HepG2 (cell line): ENCODE measurements around the gene SYNPO. TPM values are rescaled to one million over a fixed set of nuclear protein-coding genes. Genes with fewer than 3 reads are reported as not detected.

ENCODE experiments used
- CCAR2 ChIP-seq: fragments of 200-400 bp; formaldehyde crosslinking; optimal IDR thresholded peaks from 2 replicates; pipeline ENCODE3; 2018; ENCODE audit warnings: low read depth, mild to moderate bottlenecking, low read length, moderate library complexity
- CREB1 ChIP-seq, 2 experiments: fragments of 450-650 bp in 1 of 2; IDR thresholded peaks; 2 replicates each; pipeline ENCODE4 v1.6.1; 2016 to 2017; ENCODE audit warnings: control low read depth in 1 of 2, mild to moderate bottlenecking in 1 of 2, missing compliant biosample characterization in 1 of 2, missing genetic modification characterization in 1 of 2
- DR1 ChIP-seq: sonication (generic); formaldehyde crosslinking; IDR thresholded peaks from 2 replicates; pipeline ENCODE4 v1.8.0; 2021; ENCODE audit warnings: mild to moderate bottlenecking, missing genetic modification reagents, inconsistent platforms
- GFI1 ChIP-seq: sonication (generic); formaldehyde crosslinking; IDR thresholded peaks from 2 replicates; pipeline ENCODE4 v1.5.0; 2020; ENCODE audit warnings: missing genetic modification reagents, mild to moderate bottlenecking, borderline replicate concordance
- NONO ChIP-seq, 2 experiments: fragments of 450-650 bp in 1 of 2; sonication (generic) in 1 of 2; formaldehyde crosslinking in 1 of 2; IDR thresholded peaks in 1 of 2; conservative IDR thresholded peaks in 1 of 2; 2 replicates each; pipeline versions ENCODE4 v1.6.1 to v1.8.0; 2017 to 2022; ENCODE audit warnings: mild to moderate bottlenecking in 1 of 2, missing genetic modification reagents in 1 of 2, moderate library complexity in 1 of 2
- SMARCC2 ChIP-seq: fragments of 450-650 bp; IDR thresholded peaks from 2 replicates; pipeline ENCODE4 v1.6.1; 2017; ENCODE audit warnings: antibody characterized with exemption, mild to moderate bottlenecking
- ZFP37 ChIP-seq: sonication (generic); formaldehyde crosslinking; IDR thresholded peaks from 2 replicates; pipeline ENCODE4 v1.4.0; 2020; ENCODE audit warnings: missing genetic modification reagents, borderline replicate concordance
- ZNF331 ChIP-seq: sonication (generic); formaldehyde crosslinking; IDR thresholded peaks from 2 replicates; pipeline ENCODE4 v1.4.0; 2020; ENCODE audit warnings: missing genetic modification reagents
- polyA plus RNA-seq, 8 experiments: library from polyadenylated mRNA; depleted of rRNA in 3 of 8; stranded (reverse) in 7 of 8; unstranded in 1 of 8; fragments of >200 nt; fragmentation: Illumina TruSeq in 4 of 8; extraction: Trizol in 4 of 8; gene quantifications; 2 replicates each; pipeline versions ENCODE4 v1.2.1 to v1.2.3, GENCODE V29; 2011 to 2016; ENCODE audit warnings: low read depth in 4 of 8, missing spikeins in 1 of 8, mixed read lengths in 1 of 8; ENCODE audit not compliant: insufficient read depth in 1 of 8
- total RNA-seq, 5 experiments: library from RNA; depleted of rRNA; stranded (reverse); fragments of >200 nt; fragmentation: Illumina TruSeq; extraction: Trizol; gene quantifications; 2 replicates each; pipeline ENCODE4 v1.2.3, GENCODE V29; 2016; ENCODE audit warnings: low read depth in 1 of 5
- TF ChIP-seq, protein P1 (sequence below): sonication (generic); formaldehyde crosslinking; IDR thresholded peaks from 2 replicates; pipeline ENCODE4 v1.4.0; 2020; ENCODE audit warnings: mild to moderate bottlenecking, missing genetic modification reagents
- TF ChIP-seq, protein P2 (sequence below): sonication (generic); formaldehyde crosslinking; conservative IDR thresholded peaks from 2 replicates; pipeline ENCODE4 v1.8.1; 2023; ENCODE audit warnings: missing genetic modification reagents
- TF ChIP-seq, protein P3 (sequence below): IDR thresholded peaks from 2 replicates; pipeline ENCODE4 v1.6.1; 2018; ENCODE audit warnings: missing genetic modification reagents

Gene SYNPO
- total and polyA plus RNA-seq, 2 of the 13 experiments (the other 11 are each of a cell fraction or from before 2014, with no cell fraction given) = 0.09 to 0.30 TPM

DNA sequence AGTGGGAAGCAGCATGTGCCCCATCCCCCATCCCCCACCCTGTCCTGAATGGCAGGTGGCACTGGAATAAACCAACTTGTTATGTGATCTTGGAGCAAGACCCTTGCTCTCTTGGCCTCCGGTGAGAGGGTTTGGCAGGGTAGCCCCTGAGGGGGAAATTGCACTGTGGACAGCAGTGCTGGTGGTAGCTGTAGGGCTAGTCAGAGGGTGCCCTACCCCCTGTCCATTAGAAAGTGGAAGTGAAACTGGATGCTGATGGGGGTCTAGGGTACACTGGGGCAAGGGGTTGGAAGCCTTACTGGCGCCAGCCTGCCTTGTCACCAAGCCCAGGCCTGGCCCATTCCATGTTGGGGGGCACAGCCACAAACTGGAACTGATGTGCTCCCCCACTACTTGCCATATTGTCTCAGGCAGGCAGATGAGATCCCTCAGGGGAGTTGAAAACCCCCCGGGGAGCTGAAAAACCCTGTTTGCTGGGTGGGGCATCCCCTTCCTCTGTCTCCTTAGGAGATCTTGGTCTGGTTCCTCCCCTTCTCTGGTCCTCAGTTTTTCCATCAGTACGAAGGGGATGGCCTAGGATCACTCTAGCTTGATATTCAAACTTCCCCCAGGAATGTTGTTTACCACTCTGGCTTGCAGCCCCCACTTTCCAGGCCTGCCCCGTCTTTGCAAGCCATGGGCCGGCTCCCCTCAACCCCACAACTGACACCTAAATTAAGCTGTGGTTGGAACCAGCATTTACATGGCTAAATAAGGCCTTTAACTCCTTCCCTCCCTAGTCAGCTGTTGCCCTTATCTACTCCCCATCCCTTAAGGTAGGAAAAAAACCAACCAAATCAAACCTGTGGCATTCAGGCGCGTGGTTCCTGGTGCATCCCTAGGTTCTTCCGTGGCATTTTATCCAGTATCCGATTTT lies 14.4 kb upstream of the SYNPO start (continued):
- TF ChIP-seq, protein P1, sequence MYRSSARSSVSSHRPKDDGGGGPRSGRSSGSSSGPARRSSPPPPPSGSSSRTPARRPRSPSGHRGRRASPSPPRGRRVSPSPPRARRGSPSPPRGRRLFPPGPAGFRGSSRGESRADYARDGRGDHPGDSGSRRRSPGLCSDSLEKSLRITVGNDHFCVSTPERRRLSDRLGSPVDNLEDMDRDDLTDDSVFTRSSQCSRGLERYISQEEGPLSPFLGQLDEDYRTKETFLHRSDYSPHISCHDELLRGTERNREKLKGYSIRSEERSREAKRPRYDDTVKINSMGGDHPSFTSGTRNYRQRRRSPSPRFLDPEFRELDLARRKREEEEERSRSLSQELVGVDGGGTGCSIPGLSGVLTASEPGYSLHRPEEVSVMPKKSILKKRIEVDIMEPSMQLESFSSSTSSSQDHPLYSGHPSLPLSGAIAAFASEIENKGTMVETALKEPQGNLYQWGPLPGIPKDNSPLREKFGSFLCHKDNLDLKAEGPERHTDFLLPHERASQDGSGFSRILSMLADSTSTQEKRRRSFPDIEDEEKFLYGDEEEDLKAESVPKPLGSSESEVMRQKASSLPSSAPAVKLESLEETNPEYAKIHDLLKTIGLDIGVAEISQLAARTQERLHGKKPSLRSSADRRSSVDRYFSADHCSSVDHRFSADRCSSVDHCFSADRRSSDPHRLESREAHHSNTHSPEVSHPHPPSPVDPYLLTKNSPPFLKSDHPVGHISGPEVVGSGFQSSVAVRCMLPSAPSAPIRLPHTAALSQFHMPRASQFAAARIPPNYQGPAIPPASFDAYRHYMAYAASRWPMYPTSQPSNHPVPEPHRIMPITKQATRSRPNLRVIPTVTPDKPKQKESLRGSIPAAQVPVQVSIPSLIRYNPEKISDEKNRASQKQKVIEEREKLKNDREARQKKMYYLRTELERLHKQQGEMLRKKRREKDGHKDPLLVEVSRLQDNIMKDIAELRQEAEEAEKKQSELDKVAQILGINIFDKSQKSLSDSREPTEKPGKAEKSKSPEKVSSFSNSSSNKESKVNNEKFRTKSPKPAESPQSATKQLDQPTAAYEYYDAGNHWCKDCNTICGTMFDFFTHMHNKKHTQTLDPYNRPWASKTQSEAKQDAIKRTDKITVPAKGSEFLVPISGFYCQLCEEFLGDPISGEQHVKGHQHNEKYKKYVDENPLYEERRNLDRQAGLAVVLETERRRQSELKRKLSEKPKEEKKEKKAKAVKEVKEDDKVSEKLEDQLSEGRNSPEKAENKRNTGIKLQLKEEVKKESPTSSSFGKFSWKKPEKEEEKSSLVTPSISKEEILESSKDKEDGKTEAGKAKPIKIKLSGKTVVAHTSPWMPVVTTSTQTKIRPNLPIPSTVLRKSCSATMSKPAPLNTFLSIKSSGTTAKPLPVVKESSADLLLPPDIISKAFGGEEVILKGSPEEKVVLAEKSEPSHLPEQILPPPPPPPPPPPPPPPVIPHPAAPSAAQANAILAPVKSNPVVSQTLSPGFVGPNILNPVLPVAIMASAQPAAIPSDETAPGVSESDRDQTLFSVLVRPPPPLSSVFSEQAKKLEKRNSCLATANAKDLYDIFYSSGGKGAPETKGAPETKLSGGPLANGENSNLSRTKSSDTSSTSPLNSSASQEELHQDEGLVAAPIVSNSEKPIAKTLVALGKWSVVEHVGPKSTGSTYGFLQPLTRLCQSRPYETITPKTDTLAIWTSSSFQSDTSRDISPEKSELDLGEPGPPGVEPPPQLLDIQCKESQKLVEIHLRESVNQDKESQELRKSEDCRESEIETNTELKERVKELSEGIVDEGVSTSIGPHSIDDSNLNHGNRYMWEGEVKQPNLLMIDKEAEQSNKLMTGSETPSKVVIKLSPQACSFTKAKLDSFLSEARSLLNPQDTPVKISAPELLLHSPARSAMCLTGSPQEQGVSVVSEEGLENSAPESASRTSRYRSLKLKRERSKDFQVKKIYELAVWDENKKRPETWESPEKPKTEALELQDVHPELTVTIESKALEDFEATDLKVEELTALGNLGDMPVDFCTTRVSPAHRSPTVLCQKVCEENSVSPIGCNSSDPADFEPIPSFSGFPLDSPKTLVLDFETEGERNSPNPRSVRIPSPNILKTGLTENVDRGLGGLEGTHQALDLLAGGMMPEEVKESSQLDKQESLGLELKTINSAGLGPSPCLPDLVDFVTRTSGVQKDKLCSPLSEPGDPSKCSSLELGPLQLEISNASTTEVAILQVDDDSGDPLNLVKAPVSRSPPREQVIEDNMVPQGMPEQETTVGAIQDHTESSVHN (CRISPR knock-in tag) = no peak
- TF ChIP-seq, protein P2, sequence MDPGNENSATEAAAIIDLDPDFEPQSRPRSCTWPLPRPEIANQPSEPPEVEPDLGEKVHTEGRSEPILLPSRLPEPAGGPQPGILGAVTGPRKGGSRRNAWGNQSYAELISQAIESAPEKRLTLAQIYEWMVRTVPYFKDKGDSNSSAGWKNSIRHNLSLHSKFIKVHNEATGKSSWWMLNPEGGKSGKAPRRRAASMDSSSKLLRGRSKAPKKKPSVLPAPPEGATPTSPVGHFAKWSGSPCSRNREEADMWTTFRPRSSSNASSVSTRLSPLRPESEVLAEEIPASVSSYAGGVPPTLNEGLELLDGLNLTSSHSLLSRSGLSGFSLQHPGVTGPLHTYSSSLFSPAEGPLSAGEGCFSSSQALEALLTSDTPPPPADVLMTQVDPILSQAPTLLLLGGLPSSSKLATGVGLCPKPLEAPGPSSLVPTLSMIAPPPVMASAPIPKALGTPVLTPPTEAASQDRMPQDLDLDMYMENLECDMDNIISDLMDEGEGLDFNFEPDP = no peak
- TF ChIP-seq ZNF331 (CRISPR knock-in tag) = no peak
- TF ChIP-seq NONO (IDR thresholded peaks at IDR 0.05) = no peak
- TF ChIP-seq NONO (CRISPR knock-in tag; conservative IDR thresholded peaks at IDR 0.05) = no peak
- TF ChIP-seq GFI1 (CRISPR knock-in tag) = no peak
- no peak for TF ChIP-seq CCAR2
- TF ChIP-seq CREB1 (IDR thresholded peaks at IDR 0.05) = no peak
- TF ChIP-seq CREB1 (CRISPR knock-in tag; IDR thresholded peaks at IDR 0.05) = no peak
- no peak for TF ChIP-seq ZFP37 (CRISPR knock-in tag)
- TF ChIP-seq DR1 (CRISPR knock-in tag) = no peak
- no peak for TF ChIP-seq SMARCC2
- TF ChIP-seq, protein P3, sequence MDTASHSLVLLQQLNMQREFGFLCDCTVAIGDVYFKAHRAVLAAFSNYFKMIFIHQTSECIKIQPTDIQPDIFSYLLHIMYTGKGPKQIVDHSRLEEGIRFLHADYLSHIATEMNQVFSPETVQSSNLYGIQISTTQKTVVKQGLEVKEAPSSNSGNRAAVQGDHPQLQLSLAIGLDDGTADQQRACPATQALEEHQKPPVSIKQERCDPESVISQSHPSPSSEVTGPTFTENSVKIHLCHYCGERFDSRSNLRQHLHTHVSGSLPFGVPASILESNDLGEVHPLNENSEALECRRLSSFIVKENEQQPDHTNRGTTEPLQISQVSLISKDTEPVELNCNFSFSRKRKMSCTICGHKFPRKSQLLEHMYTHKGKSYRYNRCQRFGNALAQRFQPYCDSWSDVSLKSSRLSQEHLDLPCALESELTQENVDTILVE (CRISPR knock-in tag) = no peak
